Astrocyte of the cerebellum (primary cell): ENCODE measurements around the gene BZW1.

Experiments used
- DNase-seq: peaks from one replicate; pipeline ENCODE4 v3.0.0-alpha.2; 2011; ENCODE audit warnings: low read depth
- H3K4me3 ChIP-seq: 2 replicates; pipeline ENCODE4 v1.5.1; 2011; ENCODE audit warnings: mild to moderate bottlenecking, low read depth, low read length, moderate library complexity
- in situ Hi-C: cut with HindIII; loops from 2 replicates; pipeline ENCODE4 v1.10.0; 2017; ENCODE audit warnings: low sequenced_read_pairs
- TF ChIP-seq, protein P1 (sequence below): IDR thresholded peaks from 2 replicates; pipeline ENCODE4 v1.5.1; 2012; ENCODE audit warnings: low read length, low read depth, moderate library complexity, mild to moderate bottlenecking; ENCODE audit errors: missing control alignments

BZW1 gene

DNA sequence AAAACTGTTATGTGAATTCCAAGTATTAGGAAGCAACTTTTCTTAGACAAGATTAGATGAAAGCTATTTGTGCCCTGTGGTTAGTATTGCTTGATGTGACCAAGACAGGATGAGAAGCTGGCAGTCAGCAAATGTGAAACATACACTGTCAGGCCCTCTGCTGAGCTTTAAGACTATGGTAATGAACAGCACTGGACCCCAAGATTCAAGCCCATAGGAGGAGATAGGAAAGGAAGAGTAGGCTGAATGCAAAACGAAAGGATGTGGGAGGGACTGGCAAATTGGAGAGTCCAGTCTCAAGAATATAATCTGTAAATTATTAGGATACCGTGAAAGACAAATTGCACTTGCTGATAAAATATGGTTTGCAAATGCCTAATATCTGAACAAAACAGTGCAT is 16.4 kb downstream of the BZW1 start:
- no peak for DNase-seq
- no peak overlapping the region for H3K4me3 ChIP-seq
- in situ Hi-C loops = no loop called here
- TF ChIP-seq, protein P1, sequence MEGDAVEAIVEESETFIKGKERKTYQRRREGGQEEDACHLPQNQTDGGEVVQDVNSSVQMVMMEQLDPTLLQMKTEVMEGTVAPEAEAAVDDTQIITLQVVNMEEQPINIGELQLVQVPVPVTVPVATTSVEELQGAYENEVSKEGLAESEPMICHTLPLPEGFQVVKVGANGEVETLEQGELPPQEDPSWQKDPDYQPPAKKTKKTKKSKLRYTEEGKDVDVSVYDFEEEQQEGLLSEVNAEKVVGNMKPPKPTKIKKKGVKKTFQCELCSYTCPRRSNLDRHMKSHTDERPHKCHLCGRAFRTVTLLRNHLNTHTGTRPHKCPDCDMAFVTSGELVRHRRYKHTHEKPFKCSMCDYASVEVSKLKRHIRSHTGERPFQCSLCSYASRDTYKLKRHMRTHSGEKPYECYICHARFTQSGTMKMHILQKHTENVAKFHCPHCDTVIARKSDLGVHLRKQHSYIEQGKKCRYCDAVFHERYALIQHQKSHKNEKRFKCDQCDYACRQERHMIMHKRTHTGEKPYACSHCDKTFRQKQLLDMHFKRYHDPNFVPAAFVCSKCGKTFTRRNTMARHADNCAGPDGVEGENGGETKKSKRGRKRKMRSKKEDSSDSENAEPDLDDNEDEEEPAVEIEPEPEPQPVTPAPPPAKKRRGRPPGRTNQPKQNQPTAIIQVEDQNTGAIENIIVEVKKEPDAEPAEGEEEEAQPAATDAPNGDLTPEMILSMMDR = no peak

DNA sequence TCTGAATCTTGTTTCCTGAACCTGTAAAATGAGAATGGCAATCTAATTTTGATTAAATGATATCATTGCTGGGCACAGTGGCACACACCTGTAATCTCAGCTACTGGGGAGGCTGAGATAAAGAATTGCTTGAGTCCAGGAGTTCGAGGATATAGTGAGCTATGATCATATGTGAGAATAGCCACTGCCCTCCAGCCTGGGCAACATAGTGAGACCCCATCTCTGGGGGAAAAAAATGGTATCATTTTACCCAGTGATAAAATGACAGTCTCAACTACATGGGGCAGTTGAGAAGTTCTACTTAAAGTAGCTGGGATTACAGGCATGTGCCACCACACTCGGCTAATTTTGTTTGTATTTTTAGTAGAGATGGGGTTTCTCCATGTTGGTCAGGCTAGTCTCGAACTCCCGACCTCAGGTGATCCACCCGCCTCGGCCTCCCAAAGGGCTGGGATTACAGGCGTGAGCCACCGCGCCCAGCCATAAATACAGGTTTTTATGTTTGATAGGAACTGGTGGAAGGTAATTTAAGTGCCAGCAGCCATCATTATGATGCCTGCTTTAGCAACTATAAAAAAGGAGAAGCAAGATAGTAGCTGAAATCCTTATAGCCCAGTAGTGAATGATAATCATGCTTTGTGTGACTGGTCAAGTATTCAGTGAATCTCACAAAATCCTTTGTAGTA is 17.0 kb downstream of the BZW1 start:
- H3K4me3 ChIP-seq = no peak overlapping the region
- in situ Hi-C loops = no loop called here
- TF ChIP-seq, protein P1 = no peak
- DNase-seq = no peak

DNA sequence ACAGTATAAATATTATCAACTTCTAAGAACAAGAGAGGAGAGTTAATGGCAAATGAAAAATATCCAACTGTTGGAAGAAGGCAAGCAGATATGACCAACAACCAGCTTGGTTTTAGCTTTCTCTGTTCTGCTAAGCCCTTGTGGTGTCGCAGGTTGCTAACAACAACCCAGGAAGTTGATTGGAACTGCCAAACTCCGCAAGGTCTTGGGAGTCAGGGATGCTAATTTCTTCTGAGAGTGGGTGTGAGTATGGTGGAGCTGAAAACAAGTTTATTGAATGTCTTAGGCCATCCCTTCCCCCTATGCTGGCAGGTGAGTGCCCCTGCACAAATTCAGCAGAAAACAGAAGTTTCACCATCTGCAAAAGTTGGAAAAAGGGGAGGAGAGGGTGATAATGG is 17.5 kb downstream of the BZW1 start:
- no peak overlapping the region for H3K4me3 ChIP-seq
- TF ChIP-seq, protein P1 = no peak
- DNase-seq = no peak
- in situ Hi-C loops = no loop called here

DNA sequence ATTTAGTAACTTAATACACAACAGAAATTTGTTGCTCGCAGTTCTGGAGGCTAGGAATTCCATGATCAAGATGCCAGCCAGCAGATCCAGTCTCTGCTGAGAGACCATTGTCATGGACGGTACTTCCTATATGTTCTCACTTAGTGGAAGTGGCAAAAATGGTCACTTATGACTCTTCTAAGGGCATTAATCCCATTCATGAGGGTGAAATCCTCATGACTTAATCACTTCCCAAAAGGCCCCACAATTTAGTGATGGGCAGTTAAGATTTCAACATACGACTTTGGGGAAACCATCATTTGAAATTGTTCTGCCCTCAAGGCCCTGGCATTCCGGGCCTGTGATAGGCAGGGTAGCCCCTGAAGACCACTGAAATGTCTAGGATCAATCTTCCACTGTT is 23.0 kb downstream of the BZW1 start:
- in situ Hi-C loops = no loop called here
- DNase-seq = no peak
- TF ChIP-seq, protein P1 = no peak
- no peak overlapping the region for H3K4me3 ChIP-seq

DNA sequence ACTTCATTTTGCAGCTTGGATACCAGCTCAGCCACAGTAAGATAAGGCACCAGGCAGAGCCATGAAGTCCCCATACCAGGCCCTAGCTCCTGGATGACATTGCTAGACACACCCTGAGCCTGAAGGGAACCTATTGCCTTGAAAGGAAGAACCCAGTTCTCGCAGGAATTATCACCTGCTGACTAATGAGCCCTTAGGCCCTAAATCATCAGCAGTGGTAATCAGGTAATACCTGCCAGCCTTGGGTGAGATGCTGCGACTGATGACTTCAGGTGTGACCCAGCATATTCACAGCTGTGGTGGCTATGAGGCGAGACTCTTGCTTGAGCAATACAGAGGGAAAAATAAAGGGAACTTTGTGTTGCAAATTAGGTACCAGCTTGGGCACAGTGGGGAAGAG is 27.8 kb downstream of the BZW1 start:
- in situ Hi-C loops = no loop called here
- DNase-seq = no peak
- TF ChIP-seq, protein P1 = no peak
- no peak overlapping the region for H3K4me3 ChIP-seq

DNA sequence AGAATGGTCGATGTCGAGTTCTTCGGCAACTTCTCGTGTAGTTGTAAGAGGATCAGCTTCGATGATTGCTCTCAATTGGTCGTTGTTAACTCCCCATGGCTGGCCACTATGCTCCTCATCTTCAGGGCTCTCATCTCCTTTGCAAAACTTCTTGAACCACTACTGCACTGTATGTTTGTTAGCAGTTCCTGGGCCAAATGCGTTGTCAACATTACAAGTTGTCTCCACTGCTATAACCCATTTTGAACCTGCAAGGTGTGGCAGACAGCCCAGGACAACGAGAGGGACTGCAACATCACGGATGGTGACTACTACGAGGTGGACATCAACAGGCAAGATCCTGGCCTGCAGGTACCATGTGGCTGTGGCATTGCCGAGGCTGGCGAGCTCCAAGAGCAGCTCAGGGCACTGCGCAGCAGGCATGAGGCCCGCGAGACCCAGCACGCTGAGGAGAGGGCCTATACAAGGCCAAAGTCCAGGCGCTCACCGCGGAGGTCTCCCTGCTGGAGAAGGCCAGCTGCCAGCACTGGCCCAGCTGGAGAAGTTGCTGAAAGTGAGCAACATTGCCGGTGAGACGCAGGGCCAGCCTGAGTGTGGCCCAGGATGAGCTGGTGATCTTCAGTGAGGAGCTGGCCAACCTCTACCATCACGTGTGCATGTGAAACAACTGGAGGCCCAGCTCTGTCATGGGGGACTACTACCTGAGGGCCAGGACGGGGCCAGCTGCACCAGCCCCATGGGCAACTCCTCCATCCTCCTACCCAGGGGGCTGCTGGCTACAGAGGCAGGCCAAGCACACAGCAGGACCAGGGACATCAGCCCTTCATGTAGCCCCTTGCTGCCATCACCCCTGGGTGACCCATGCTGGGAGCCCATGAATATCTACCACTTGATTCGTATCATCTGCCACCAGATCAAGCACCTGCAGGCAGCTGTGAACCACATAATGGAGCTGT is 32.6 kb downstream of the BZW1 start:
- TF ChIP-seq, protein P1 = no peak
- H3K4me3 ChIP-seq = no peak overlapping the region
- in situ Hi-C loops = no loop called here
- DNase-seq = no peak
